Articular chondrocyte of knee joint (primary cell): ENCODE data around the gene CYP4A22. TPM values are rescaled to one million over a fixed set of nuclear protein-coding genes. Genes with fewer than 3 reads are reported as not detected.

Source experiments
- total RNA-seq: library from RNA; depleted of rRNA; stranded (reverse); fragments of >200 nt; gene quantifications from 2 replicates; pipeline ENCODE4 v1.2.3, GENCODE V29; 2012

CYP4A22 gene
- total RNA-seq = not detected in 2 replicates

GRCh38 chr1:47137198-47137597, at the start of gene CYP4A22:
Gene CYP4A22 (plus strand): TSS chr1:47137441. CDS start chr1:47137486, 45 bp downstream.

GRCh38 chr1:47189844-47190508, 52.7 kb downstream of the CYP4A22 start, which contains the start of gene PDZK1IP1:
Gene PDZK1IP1 (minus strand): TSS chr1:47190036. CDS start chr1:47189932, 104 bp downstream.

Other genes starting within 250 kb of the CYP4A22 start
- gene CYP4A11, start 196.0 kb upstream of the CYP4A22 start, total RNA-seq = not detected in 2 replicates
- 1.3 and 2.1 TPM in 2 replicates for gene CYP4X1, start 113.8 kb upstream of the CYP4A22 start, total RNA-seq
- gene CYP4Z1, start 70.2 kb upstream of the CYP4A22 start, total RNA-seq = under 0.01 TPM in 1 of 2 replicates, not detected in the other
- 0.26 TPM in 1 of 2 replicates, not detected in the other for gene PDZK1IP1, start 52.6 kb downstream of the CYP4A22 start, total RNA-seq
- 0.22 TPM in 1 of 2 replicates, not detected in the other for gene TAL1, start 94.8 kb downstream of the CYP4A22 start, total RNA-seq
- gene STIL, start 176.7 kb downstream of the CYP4A22 start, total RNA-seq = 11.1 and 12.9 TPM in 2 replicates
- gene CMPK1, start 196.3 kb downstream of the CYP4A22 start, total RNA-seq = 162 and 183 TPM in 2 replicates